Type B pancreatic cell (in vitro differentiated cells): ENCODE measurements around the gene TNRC6B. TPM values are rescaled to one million over a fixed set of nuclear protein-coding genes. Genes with fewer than 3 reads are reported as not detected.

Experiments used
- DNase-seq: peaks from one replicate; pipeline ENCODE4 v3.0.0; 2021; ENCODE audit warnings: mixed read lengths; ENCODE audit not compliant: unreplicated experiment; ENCODE audit errors: extremely low spot score
- H3K27ac Mint-ChIP-seq: 2 replicates; pipeline ENCODE4 v1.8.0; 2021; ENCODE audit warnings: mild to moderate bottlenecking, mixed read lengths
- H3K27me3 Mint-ChIP-seq: 2 replicates; pipeline ENCODE4 v1.8.0; 2021; ENCODE audit warnings: mixed read lengths
- H3K36me3 Mint-ChIP-seq: 2 replicates; pipeline ENCODE4 v1.8.0; 2021; ENCODE audit warnings: mixed read lengths
- H3K4me1 Mint-ChIP-seq: one replicate; pipeline ENCODE4 v1.8.0; 2021; ENCODE audit warnings: mixed read lengths; ENCODE audit not compliant: unreplicated experiment
- H3K4me3 Mint-ChIP-seq: 2 replicates; pipeline ENCODE4 v1.8.0; 2021; ENCODE audit warnings: mild to moderate bottlenecking, mixed read lengths
- H3K9me3 Mint-ChIP-seq: 2 replicates; pipeline ENCODE4 v1.8.0; 2021; ENCODE audit warnings: mixed read lengths
- total RNA-seq: library from RNA; stranded (reverse); gene quantifications from 2 replicates; pipeline ENCODE4 v1.2.1, GENCODE V29; 2021; ENCODE audit warnings: low replicate concordance
- TF ChIP-seq, protein P1 (sequence below): fragments of 200-600 bp; sonication (generic); conservative IDR thresholded peaks from 2 replicates; pipeline ENCODE4 v1.5.0; 2021; ENCODE audit warnings: antibody characterized with exemption, mild to moderate bottlenecking

TNRC6B gene
- total RNA-seq, 1 donor from 2014 or later, result 50.7 TPM

DNA sequence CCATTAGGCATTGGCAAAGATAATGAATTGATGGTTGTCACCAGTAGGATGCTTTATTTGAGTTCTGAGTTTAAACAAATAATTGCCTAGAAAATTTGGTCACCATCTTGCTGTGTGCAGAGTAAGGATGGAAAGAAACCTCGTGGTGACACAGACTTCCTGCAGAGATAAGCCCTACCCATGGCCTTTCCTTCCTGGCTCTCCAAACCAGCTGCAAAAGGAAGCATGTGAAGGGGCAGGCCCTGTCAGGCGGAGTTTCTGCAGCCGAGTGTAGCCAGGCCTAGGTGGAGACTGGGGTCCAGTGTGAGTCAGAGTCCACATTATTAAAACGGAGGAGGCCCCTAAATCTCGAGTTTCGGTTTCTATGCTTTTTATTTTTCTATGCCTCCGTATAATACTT, 85.5 kb downstream of the TNRC6B start:
- Mint-ChIP-seq H3K9me3 (no peaks in the 10 kb centered on the region), H3K27me3 (no peaks in the 10 kb centered on the region), H3K4me3 (no peak overlapping the region), H3K27ac (no peak overlapping the region), H3K4me1 (peaks cover 14% of the 10 kb centered on the region), H3K36me3 (peaks cover 54% of the 10 kb centered on the region)
- TF ChIP-seq, protein P1, sequence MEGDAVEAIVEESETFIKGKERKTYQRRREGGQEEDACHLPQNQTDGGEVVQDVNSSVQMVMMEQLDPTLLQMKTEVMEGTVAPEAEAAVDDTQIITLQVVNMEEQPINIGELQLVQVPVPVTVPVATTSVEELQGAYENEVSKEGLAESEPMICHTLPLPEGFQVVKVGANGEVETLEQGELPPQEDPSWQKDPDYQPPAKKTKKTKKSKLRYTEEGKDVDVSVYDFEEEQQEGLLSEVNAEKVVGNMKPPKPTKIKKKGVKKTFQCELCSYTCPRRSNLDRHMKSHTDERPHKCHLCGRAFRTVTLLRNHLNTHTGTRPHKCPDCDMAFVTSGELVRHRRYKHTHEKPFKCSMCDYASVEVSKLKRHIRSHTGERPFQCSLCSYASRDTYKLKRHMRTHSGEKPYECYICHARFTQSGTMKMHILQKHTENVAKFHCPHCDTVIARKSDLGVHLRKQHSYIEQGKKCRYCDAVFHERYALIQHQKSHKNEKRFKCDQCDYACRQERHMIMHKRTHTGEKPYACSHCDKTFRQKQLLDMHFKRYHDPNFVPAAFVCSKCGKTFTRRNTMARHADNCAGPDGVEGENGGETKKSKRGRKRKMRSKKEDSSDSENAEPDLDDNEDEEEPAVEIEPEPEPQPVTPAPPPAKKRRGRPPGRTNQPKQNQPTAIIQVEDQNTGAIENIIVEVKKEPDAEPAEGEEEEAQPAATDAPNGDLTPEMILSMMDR, result no peak
- no peak for DNase-seq

DNA sequence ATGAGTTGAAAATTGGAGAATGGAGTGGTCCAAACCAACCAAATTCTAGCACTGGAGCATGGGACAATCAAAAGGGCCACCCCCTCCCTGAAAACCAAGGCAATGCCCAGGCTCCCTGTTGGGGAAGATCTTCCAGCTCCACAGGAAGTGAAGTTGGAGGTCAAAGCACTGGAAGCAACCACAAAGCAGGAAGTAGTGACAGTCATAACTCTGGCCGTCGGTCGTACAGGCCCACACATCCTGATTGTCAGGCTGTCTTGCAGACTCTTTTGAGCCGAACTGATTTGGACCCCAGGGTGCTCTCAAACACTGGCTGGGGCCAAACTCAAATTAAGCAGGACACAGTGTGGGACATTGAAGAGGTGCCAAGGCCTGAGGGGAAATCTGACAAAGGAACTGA, 88.1 kb downstream of the TNRC6B start:
- Mint-ChIP-seq H3K4me1 (no peaks in the 10 kb centered on the region), H3K9me3 (no peaks in the 10 kb centered on the region), H3K4me3 (no peak overlapping the region), H3K27ac (no peak overlapping the region), H3K36me3 (peaks cover 42% of the 10 kb centered on the region), H3K27me3 (no peaks in the 10 kb centered on the region)
- no peak for DNase-seq
- TF ChIP-seq, protein P1, result no peak

DNA sequence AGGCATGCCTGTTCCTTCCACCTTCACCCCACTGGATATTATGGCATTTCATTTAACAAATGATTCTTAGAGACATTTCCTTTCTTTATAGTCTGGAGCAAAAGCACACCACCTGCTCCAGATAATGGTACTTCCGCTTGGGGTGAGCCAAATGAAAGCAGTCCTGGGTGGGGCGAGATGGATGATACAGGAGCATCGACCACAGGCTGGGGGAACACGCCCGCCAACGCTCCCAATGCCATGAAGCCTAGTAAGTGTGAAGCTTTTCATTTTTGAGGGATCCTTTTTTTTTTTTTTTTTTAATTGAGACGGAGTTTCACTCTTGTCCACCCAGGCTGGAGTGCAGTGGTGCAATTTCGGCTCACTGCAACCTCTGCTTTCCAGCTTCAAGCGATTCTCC, 92.3 kb downstream of the TNRC6B start:
- Mint-ChIP-seq H3K27me3 (no peaks in the 10 kb centered on the region), H3K27ac (no peak overlapping the region), H3K4me3 (no peak overlapping the region), H3K36me3 (peaks cover 25% of the 10 kb centered on the region), H3K9me3 (no peaks in the 10 kb centered on the region), H3K4me1 (no peaks in the 10 kb centered on the region)
- DNase-seq, result no peak
- TF ChIP-seq, protein P1, result no peak

DNA sequence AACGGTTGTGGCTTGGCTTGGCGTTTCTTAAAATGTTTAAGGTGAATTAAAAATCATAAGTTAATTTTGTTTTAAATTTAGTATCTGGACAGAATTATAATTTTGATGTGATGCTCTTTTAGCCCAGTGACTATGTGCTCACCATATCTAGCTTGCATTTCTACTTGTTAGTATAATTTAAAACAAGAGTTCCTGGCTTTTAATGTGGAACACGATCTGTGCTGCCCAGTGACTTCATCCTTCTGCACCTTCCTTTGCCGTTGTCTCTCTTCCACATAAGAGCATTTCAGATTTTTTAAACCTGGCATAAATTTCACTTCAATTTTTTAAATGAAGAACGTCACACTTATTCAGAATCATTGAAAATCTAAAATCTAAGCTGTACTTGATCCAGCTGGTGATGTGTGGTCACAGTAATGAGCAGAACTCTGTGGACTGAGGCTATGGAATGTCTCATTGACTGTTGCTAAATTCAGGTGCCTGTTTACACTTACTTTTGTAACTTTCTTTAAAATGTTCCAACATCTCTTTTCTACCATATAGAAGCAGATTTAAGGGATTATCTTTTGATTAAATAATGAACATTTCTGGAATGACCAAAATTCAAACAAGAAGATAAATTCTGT, 93.1 kb downstream of the TNRC6B start:
- DNase-seq, result no peak
- Mint-ChIP-seq H3K36me3 (peaks cover 16% of the 10 kb centered on the region), H3K4me1 (no peaks in the 10 kb centered on the region), H3K27me3 (no peaks in the 10 kb centered on the region), H3K4me3 (no peak overlapping the region), H3K27ac (no peak overlapping the region), H3K9me3 (no peaks in the 10 kb centered on the region)
- TF ChIP-seq, protein P1, result no peak

DNA sequence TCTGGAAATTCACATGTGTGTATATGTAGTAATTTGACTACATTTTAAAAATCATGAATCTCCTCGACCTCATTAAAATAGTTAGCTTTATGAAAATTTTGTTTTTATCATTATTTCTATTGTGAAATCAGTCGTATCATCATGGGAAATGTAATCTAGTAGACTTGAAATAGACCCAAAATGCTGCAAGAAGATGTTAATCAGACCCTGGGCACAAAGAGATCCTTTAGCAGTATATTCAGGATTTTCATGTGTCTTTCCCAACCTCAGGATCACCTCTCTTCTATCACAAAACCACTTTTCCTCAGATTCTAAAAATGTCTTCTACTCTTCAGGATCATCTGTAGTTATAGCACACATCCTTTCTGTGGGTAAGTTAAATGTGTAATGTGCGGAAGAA, 93.7 kb downstream of the TNRC6B start:
- no peaks in the 10 kb centered on the region for H3K27me3 Mint-ChIP-seq
- H3K36me3 Mint-ChIP-seq, result peaks cover 11% of the 10 kb centered on the region
- TF ChIP-seq, protein P1, result no peak
- H3K4me3 Mint-ChIP-seq, result no peak overlapping the region
- no peaks in the 10 kb centered on the region for H3K4me1 Mint-ChIP-seq
- no peak for DNase-seq
- H3K9me3 Mint-ChIP-seq, result no peaks in the 10 kb centered on the region
- no peak overlapping the region for H3K27ac Mint-ChIP-seq

DNA sequence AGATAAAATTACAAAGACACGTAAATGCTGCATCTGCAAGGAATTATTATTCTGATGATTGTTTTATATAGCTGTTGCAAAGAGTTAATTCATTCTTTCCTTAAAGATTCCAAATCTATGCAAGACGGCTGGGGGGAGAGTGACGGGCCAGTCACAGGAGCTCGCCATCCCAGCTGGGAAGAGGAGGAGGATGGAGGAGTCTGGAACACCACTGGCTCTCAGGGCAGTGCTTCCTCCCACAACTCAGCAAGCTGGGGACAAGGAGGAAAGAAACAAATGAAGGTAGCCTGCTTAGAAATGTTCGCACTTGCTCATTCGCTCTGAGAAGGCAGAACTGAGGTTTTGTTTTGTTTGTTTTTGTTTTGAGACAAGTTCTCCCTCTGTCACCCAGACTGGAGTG, 95.6 kb downstream of the TNRC6B start:
- H3K36me3 Mint-ChIP-seq, result peaks cover 10% of the 10 kb centered on the region
- DNase-seq, result no peak
- H3K27ac Mint-ChIP-seq, result peak overlapping the region; percentile 12
- H3K9me3 Mint-ChIP-seq, result no peaks in the 10 kb centered on the region
- no peak overlapping the region for H3K4me3 Mint-ChIP-seq
- TF ChIP-seq, protein P1, result no peak
- H3K4me1 Mint-ChIP-seq, result no peaks in the 10 kb centered on the region
- H3K27me3 Mint-ChIP-seq, result no peaks in the 10 kb centered on the region
